ENCODE results near the gene OR2M3. TPM values are rescaled to one million over a fixed set of nuclear protein-coding genes. Genes with fewer than 3 reads are reported as not detected.

The OR2M3 gene
- total and polyA plus RNA-seq, 2 of the 8 experiments (the other 6 are each of a cell fraction or from before 2014, with no cell fraction given) = not detected

- TF ChIP-seq CHD7 (IDR thresholded peaks at IDR 0.05; ENCODE audit: insufficient replicate concordance, low read length) (no peak), TAF1 (IDR thresholded peaks at IDR 0.05; ENCODE audit: low read depth, low read length) (no peak), BACH1 (IDR thresholded peaks at IDR 0.05; ENCODE audit: low read length) (no peak), ATF2 (IDR thresholded peaks at IDR 0.05; ENCODE audit: low read length) (no peak), E2F6 (IDR thresholded peaks at IDR 0.05) (no peak), TCF12 (IDR thresholded peaks at IDR 0.05; ENCODE audit: low read depth, low read length) (no peak), JUND (IDR thresholded peaks at IDR 0.05; ENCODE audit: low read length) (no peak), RXRA (IDR thresholded peaks at IDR 0.05; ENCODE audit: insufficient read depth, low read depth, low read length) (no peak), EZH2 (IDR thresholded peaks at IDR 0.05; ENCODE audit: low read depth, low read length, severe bottlenecking) (no peak), CBX8 (IDR thresholded peaks at IDR 0.05; ENCODE audit: borderline replicate concordance, low read depth, low read length) (no peak)
These were observed at the start of gene OR2M3 (continued) for GRCh38 chr1:248196965-248197364.
